COLO668 (cell line): ENCODE data around the gene PKD2L2.
"Not testable (repeated sequence)": the region's sequence is repeated elsewhere in the genome, so short reads cannot be mapped to it uniquely, and the experiment has no call there.

Experiments used
- DNase-seq: peaks from one replicate; lab custom pipeline; 2025; ENCODE audit not compliant: unreplicated experiment; lab: John Stamatoyannopoulos, UW

The PKD2L2 gene

GRCh38 chr5:137887831-137888230 lies 1.4 kb upstream of the PKD2L2 start:
- DNase-seq, result no peak

DNA sequence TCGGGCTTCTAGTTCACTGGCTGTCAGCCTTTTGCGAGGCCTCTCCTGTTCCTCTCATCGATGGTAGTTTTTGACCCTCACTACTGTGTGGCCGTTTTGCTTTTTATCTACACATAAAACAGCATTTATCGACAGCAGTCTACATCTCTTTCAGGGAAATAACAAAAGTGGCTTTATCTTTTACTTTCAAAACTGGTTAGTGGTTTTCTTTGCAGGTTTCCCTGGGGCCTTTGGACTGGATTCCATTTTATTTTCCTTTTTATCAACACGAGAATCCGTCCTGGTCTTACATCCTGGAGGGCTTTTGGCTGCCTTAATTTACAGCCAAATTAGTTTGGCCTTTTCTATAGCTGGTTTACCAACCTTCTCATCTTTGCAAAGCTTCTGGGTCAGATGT lies 793 bp upstream of the PKD2L2 start:
- no peak for DNase-seq

DNA sequence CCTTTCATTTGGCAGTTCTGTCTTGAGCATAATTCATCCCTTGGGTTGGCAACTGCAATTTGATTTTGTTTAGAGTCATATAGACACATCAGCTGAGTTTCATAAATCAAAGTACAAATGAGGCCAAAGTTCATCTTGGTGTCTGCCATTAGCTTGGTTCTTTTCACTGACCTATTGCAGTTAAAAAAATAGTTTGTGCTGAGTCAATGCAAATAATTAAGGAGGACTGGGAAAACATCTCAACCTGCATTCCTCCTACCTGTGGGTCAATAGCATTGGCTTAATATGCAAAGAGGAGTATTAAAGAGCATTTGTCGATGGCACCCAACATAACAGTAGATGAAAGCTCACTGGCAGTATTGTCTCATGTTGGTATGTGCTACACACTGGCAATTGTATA lies 1.6 kb downstream of the PKD2L2 start:
- no peak for DNase-seq

DNA sequence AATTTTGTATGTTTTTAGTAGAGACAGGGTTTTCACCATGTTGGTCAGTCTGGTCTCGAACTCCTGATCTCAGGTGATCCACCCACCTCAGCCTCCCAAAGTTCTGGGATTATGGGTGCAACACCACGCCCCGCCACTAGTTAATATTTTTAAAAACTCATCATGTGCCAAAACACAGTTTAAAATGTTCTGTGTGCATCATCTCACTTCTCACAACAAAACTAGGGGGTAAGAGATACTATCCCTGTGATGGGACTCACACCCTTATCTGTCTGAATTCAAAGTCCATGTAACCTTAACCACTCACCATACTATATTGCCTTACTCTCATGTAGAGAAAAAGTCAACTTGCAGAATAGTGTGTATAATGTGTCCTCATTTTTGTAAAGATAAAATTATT lies 2.6 kb downstream of the PKD2L2 start:
- no peak for DNase-seq

DNA sequence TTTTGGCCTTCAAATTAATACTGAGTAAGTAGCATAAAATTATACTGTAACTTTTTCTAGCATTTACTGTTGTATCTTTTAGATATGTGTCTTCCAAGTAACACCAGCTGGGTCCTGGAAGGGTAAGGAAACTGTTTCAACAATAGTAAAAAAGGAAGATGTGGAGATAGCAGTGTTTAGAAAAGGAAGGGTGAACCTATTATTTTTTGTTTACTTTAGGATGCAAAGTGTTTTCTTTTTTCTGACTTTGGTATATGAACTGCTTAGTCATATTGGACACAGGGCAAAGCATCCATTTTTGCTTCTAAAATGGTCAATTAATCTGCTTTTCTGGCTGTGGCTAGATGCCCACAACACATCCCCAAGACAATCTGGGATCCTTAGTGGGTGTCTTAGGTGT lies 5.3 kb downstream of the PKD2L2 start:
- DNase-seq, result no peak

DNA sequence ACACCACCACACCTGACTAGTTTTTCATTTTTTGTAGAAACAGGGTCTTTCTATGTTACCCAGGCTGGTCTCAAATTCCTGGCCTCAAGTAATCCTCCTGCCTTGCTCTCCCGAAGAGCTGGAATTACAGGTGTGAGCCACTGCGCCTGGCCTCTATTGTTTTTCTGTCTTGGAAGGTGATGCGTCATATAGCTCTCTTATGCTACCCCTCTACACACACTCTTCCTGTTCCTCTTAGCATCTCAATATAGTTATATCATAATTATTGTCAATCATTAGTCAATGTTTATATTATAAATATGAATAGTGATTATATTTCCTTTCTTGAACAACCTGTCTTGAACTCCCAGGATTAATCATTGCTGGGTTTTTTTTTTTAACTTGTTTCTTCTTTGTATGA lies 7.3 kb downstream of the PKD2L2 start:
- DNase-seq, result no peak

DNA sequence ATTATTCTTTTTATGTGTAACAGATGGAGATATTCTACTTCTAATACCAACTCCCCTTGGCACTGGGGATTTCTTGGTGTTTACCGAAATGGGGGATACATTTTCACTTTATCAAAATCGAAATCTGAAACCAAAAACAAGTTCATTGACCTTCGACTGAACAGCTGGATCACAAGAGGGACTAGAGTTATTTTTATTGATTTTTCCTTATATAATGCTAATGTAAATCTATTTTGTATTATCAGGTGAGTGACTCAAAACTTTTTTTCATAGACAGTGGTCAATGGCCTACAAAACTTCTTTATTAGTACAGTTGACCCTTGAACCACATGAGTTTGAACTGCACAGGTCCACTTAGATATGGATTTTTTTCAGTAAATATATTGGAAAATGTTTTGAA lies 10.2 kb downstream of the PKD2L2 start:
- no peak for DNase-seq

- DNase-seq, result no peak
Measured at GRCh38 chr5:137901011-137901817, 12.0 kb downstream of the PKD2L2 start.

GRCh38 chr5:137902408-137903133 lies 13.3 kb downstream of the PKD2L2 start:
- no peak for DNase-seq

- DNase-seq, result no peak
Measured at GRCh38 chr5:137914758-137915157, 25.5 kb downstream of the PKD2L2 start.

DNA sequence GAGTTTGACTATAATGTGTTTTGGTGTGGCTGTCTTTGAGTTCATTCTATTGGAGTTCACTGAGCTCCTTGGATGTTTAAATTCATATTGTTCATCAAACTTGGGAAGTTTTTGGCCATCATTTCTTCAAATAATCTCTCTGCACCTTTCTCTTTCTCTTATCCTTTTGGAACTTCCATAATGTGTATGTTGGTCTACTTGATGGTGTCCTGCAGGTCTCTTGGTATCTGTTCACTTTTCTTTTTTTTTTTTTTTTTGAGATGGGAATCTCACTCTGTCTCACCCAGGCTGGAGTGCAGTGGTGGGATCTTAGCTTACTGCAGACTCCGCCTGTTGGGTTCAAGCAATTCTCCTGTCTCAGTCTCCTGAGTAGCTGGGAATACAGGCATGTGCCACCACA lies 27.7 kb downstream of the PKD2L2 start:
- no peak for DNase-seq

- DNase-seq, result no peak
Measured at GRCh38 chr5:137921931-137922330, 32.7 kb downstream of the PKD2L2 start.

GRCh38 chr5:137923856-137924255 lies 34.6 kb downstream of the PKD2L2 start:
- no peak for DNase-seq

DNA sequence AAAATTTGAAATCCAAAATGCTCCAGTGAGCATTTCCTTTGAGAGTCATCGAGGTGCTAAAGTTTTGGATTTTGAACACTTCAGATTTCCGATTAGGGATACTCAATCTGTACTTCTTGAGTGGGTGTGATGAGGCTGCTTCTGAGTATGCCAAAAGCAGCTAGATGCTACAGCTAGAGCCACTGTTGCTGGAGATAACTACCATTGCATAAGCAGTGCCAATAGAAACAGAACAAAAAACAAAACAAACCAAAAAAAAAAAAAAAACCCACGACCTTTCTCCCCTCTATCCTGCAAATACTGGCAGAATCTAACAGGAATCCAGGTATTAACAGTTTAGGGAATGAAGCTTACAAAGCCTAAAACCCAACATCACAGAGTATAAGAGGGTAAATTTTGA lies 43.5 kb downstream of the PKD2L2 start:
- no peak for DNase-seq

- DNase-seq, result no peak
Measured at GRCh38 chr5:137933491-137933911, 44.2 kb downstream of the PKD2L2 start.

DNA sequence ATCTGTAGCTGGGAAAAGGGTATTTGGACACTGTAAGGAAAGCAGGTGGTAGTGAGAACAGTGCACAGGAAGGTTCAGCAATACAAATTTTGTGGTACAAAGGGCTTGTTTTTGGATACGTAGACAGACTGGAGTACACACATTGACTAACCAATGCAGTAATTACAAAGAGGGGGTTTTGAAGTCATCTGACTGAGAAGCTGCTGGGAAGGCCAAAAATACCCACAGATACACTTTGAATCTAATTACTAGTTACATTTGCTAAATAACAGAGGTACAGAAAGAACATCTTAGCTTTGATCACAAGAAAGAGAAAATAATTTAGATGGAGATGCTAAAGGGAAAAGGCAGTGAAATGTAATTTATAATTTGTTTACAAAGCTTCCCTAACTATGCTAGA lies 45.9 kb downstream of the PKD2L2 start:
- DNase-seq, result no peak

DNA sequence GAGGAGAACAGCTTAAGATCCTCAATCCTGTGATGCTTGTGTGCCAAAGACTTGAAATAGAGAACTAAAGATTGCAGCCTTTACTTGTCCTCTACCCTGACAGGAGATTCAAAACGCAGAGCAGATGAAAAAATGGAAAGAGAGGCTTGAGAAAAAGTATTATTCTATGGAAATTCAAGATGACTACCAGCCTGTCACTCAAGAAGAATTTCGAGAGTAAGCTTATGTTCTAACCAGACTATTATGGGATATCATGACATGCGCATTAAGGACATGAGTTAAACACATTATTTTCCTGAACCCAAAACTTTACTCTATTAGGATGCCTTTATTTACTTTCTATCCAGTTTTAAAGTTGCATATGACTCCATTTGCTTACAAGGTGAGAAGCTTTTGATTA lies 46.4 kb downstream of the PKD2L2 start:
- DNase-seq, result no peak

GRCh38 chr5:137937994-137938750 lies 48.9 kb downstream of the PKD2L2 start:
- DNase-seq, result no peak

DNA sequence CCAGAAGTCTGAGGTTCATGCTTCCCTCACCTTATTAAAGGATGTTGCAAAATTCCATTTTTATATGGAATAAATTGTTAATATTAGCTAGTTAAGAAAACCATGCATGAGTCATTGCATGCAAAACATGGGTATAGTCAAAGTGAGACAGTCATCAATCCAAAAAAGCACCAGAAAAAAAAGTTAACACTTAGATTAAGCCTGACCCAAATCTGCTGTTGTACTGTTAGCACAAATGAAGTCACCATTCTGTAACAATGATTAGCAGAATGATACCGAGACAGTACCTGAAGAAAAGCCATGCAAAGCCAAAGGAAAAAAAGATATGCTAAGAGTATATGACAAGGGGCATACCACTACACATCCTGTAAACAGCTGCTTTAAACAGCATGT lies 49.5 kb downstream of the PKD2L2 start:
- DNase-seq, result no peak

DNA sequence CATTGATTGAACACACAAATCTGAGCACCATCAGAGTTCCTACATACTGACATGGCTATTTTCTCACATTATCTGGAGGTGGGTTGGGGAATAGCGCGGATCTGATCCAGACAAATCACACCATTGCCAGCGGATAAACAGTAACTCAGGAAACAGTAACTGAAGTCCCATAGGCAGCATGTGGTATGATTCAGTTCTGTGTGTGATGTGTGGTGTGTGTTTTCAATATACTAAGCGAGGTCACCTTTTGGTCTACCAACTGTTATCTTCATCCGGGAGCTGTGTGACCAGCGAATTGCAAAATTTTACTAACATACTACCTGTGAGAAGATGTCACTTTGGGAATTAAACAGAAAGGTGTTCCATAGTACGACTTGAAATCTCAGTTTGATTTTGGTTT lies 50.1 kb downstream of the PKD2L2 start:
- no peak for DNase-seq

DNA sequence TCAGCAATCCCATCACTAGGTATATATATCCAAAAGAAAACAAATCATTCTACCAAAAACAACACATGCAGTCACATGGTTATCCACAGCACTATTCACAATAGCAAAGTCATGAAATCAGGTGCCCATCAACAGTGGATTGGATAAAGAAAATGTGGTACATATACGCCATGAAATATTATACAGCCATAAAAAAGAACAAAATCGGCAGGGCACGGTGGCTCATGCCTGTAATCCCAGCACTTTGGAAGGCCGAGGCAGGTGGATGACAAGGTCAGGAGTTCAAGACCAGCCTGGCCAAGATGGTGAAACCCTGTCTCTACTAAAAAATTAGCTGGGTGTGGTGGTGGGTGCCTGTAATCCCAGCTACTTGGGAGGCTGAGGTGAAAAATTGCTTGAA lies 55.0 kb downstream of the PKD2L2 start:
- not testable (repeated sequence) for DNase-seq

DNA sequence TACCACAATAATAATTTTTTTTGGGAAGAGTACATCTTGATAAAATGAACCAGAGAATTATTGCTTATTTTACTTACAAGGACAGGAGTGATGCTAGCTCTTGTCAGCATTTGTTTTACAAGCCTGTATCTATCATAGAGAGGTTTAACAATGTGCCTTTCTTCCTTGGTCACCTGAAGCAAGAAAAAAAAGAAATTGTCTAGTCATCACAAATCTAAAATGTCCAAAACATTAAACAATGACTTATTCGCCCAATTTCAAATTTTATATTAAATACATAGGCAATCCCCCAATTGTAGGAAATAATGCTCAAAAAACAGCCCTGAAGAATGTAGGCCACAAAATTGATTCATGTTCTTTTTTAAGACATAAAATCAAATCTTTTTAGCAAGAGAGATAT lies 56.6 kb downstream of the PKD2L2 start:
- no peak for DNase-seq
